H9 (cell line): Measurements from ENCODE around the gene PLOD1. TPM values are rescaled to one million over a fixed set of nuclear protein-coding genes. Genes with fewer than 3 reads are reported as not detected.

Experiments
- DNase-seq: peaks from one replicate; pipeline ENCODE4 v3.0.0-alpha.2; 2017
- H2AFZ ChIP-seq: one replicate; pipeline ENCODE4 v1.6.1; 2013; ENCODE audit warnings: mild to moderate bottlenecking, low read length, control low read depth, moderate library complexity
- H2AK5ac ChIP-seq: 2 replicates; pipeline ENCODE4 v1.6.1; 2013; ENCODE audit warnings: low read length, control low read depth, mixed read lengths; ENCODE audit not compliant: insufficient read length
- H2BK120ac ChIP-seq: one replicate; pipeline ENCODE4 v1.6.1; 2013; ENCODE audit warnings: low read depth, mild to moderate bottlenecking, low read length, control low read depth, inconsistent platforms; ENCODE audit not compliant: poor library complexity, severe bottlenecking
- H2BK12ac ChIP-seq: 2 replicates; pipeline ENCODE4 v1.6.1; 2013; ENCODE audit warnings: low read length, control low read depth, mixed read lengths, low read depth; ENCODE audit not compliant: insufficient read length
- H2BK15ac ChIP-seq: 2 replicates; pipeline ENCODE4 v1.6.1; 2013; ENCODE audit warnings: low read depth, low read length, control low read depth
- H2BK20ac ChIP-seq: one replicate; pipeline ENCODE4 v1.6.1; 2013; ENCODE audit warnings: low read depth, mild to moderate bottlenecking, low read length, control low read depth, inconsistent platforms; ENCODE audit not compliant: poor library complexity, severe bottlenecking
- H2BK5ac ChIP-seq: 2 replicates; pipeline ENCODE4 v1.6.1; 2013; ENCODE audit warnings: low read length, control low read depth, mixed read lengths; ENCODE audit not compliant: insufficient read length
- H3K14ac ChIP-seq: 2 replicates; pipeline ENCODE4 v1.6.1; 2013; ENCODE audit warnings: low read length, control low read depth; ENCODE audit not compliant: insufficient read depth
- H3K18ac ChIP-seq: 2 replicates; pipeline ENCODE4 v1.6.1; 2013; ENCODE audit warnings: low read depth, mild to moderate bottlenecking, mixed read lengths, low read length, control low read depth; ENCODE audit not compliant: insufficient read length
- H3K23ac ChIP-seq: 2 replicates; pipeline ENCODE4 v1.6.1; 2013; ENCODE audit warnings: low read length, control low read depth, mixed read lengths, low read depth; ENCODE audit not compliant: insufficient read length
- H3K23me2 ChIP-seq: 2 replicates; pipeline ENCODE4 v1.6.1; 2013; ENCODE audit warnings: low read depth, mild to moderate bottlenecking, mixed read lengths, low read length, control low read depth; ENCODE audit not compliant: insufficient read length, poor library complexity, severe bottlenecking
- H3K27ac ChIP-seq: 2 replicates; pipeline ENCODE4 v1.5.1; 2013; ENCODE audit warnings: low read length, control low read depth, mixed read lengths, low read depth; ENCODE audit not compliant: insufficient read length
- H3K27me3 ChIP-seq: 2 replicates; pipeline ENCODE4 v1.6.1; 2013; ENCODE audit warnings: low read length, control low read depth, inconsistent platforms; ENCODE audit not compliant: insufficient read depth
- H3K4ac ChIP-seq: 2 replicates; pipeline ENCODE4 v1.6.1; 2013; ENCODE audit warnings: low read depth, mild to moderate bottlenecking, control low read depth, inconsistent platforms, low read length, moderate library complexity
- H3K4me1 ChIP-seq: 2 replicates; pipeline ENCODE4 v1.6.1; 2013; ENCODE audit warnings: low read length, control low read depth, inconsistent platforms; ENCODE audit not compliant: insufficient read depth
- H3K4me2 ChIP-seq: 2 replicates; pipeline ENCODE4 v1.6.1; 2013; ENCODE audit warnings: low read length, control low read depth, mixed read lengths; ENCODE audit not compliant: insufficient read length, insufficient read depth
- H3K56ac ChIP-seq: 2 replicates; pipeline ENCODE4 v1.6.1; 2013; ENCODE audit warnings: low read depth, mild to moderate bottlenecking, mixed read lengths, low read length, control low read depth; ENCODE audit not compliant: insufficient read length
- H3K79me1 ChIP-seq: 2 replicates; pipeline ENCODE4 v1.6.1; 2013; ENCODE audit warnings: low read depth, mild to moderate bottlenecking, moderate library complexity, low read length, control low read depth, inconsistent platforms; ENCODE audit not compliant: insufficient read depth, poor library complexity, severe bottlenecking
- H3K79me2 ChIP-seq: 2 replicates; pipeline ENCODE4 v1.6.1; 2013; ENCODE audit warnings: low read length, control low read depth, inconsistent platforms; ENCODE audit not compliant: insufficient read depth
- H3K9ac ChIP-seq: 2 replicates; pipeline ENCODE4 v1.6.1; 2013; ENCODE audit warnings: low read length, control low read depth, mixed read lengths; ENCODE audit not compliant: insufficient read length; ENCODE audit errors: extremely low read depth
- H3K9me3 ChIP-seq: one replicate; pipeline ENCODE4 v1.6.1; 2013; ENCODE audit warnings: low read depth, low read length, inconsistent platforms; ENCODE audit not compliant: control insufficient read depth
- H3T11ph ChIP-seq: one replicate; pipeline ENCODE4 v1.6.1; 2013; ENCODE audit warnings: mild to moderate bottlenecking, low read length, control low read depth, inconsistent platforms
- H4K20me1 ChIP-seq: one replicate; pipeline ENCODE4 v1.6.1; 2013; ENCODE audit not compliant: control insufficient read depth, insufficient read length, insufficient read depth
- H4K5ac ChIP-seq: 2 replicates; pipeline ENCODE4 v1.6.1; 2013; ENCODE audit warnings: low read depth, mild to moderate bottlenecking, mixed read lengths, low read length, control low read depth; ENCODE audit not compliant: insufficient read length
- H4K8ac ChIP-seq: replicated peaks from 2 replicates; pipeline ENCODE4 v1.6.1; 2013; ENCODE audit warnings: low read length, control low read depth, mixed read lengths, low read depth; ENCODE audit not compliant: insufficient read length
- H4K91ac ChIP-seq: 2 replicates; pipeline ENCODE4 v1.6.1; 2013; ENCODE audit warnings: low read depth, mild to moderate bottlenecking, moderate library complexity, mixed read lengths, low read length, control low read depth; ENCODE audit not compliant: insufficient read length
- H3K27ac Mint-ChIP-seq, 3 experiments: 2 replicates in 2 of 3; 3 replicates in 1 of 3; pipeline ENCODE4 v1.8.0; 2020 to 2021; ENCODE audit warnings: mixed read lengths in 3 of 3, mild to moderate bottlenecking in 1 of 3, moderate library complexity in 1 of 3
- H3K27me3 Mint-ChIP-seq: 2 replicates; pipeline ENCODE4 v1.8.0; 2021; ENCODE audit warnings: low read depth, mild to moderate bottlenecking, moderate library complexity, mixed read lengths
- H3K36me3 Mint-ChIP-seq, 3 experiments: 2 replicates in 2 of 3; 3 replicates in 1 of 3; pipeline ENCODE4 v1.8.0; 2020 to 2021; ENCODE audit warnings: low read depth in 3 of 3, mixed read lengths in 3 of 3; ENCODE audit not compliant: insufficient read depth in 1 of 3
- H3K4me1 Mint-ChIP-seq, 2 experiments: 2 replicates each; pipeline ENCODE4 v1.8.0; 2020; ENCODE audit warnings: mixed read lengths in 2 of 2
- H3K4me3 Mint-ChIP-seq, 2 experiments: 2 replicates in 1 of 2; 3 replicates in 1 of 2; pipeline ENCODE4 v1.8.0; 2020 to 2021; ENCODE audit warnings: mild to moderate bottlenecking in 2 of 2, mixed read lengths in 2 of 2, moderate library complexity in 1 of 2
- H3K9me3 Mint-ChIP-seq, 2 experiments: 2 replicates in 1 of 2; 3 replicates in 1 of 2; pipeline ENCODE4 v1.8.0; 2020; ENCODE audit warnings: mild to moderate bottlenecking in 2 of 2, mixed read lengths in 2 of 2, moderate library complexity in 1 of 2
- WGBS: extraction: QIAGEN DNeasy Blood & Tissue Kit; methylation state at CpG from one replicate; pipeline ENCODE4 v1.1.7; 2013; ENCODE audit warnings: missing lambda C conversion rate, low lambda C conversion rate, mixed read lengths; ENCODE audit not compliant: insufficient read length; ENCODE audit errors: extremely low coverage; 5-methylcytosine and 5-hydroxymethylcytosine counted together
- total RNA-seq: library from RNA; stranded (reverse); gene quantifications from 2 replicates; pipeline ENCODE4 v1.2.1, GENCODE V29; 2021
- TF ChIP-seq, protein P1 (sequence below): fragments of 200-600 bp; sonication (generic); conservative IDR thresholded peaks from 3 replicates; pipeline ENCODE4 v1.8.0; 2021; ENCODE audit warnings: antibody characterized with exemption, mild to moderate bottlenecking

The PLOD1 gene
- total RNA-seq, 1 experiment from 2014 or later = 57.0 TPM

GRCh38 chr1:11929849-11930248 is 4.7 kb upstream of the PLOD1 start:
- H3K4me2 ChIP-seq = no peak overlapping the region
- no peak overlapping the region for H2BK12ac ChIP-seq
- H3K23ac ChIP-seq = no peak overlapping the region
- H3K27ac Mint-ChIP-seq = no peak overlapping the region
- no peak overlapping the region for H4K5ac ChIP-seq
- H2AK5ac ChIP-seq = no peak overlapping the region
- no peaks in the 10 kb centered on the region; a peak in 2 of 5 replicates for H3K9me3 Mint-ChIP-seq
- no peaks in the 10 kb centered on the region for H3K27me3 ChIP-seq
- peaks cover 2% of the 10 kb centered on the region; the same call in 1 of the 2 replicates for H3K4me1 ChIP-seq
- no peak overlapping the region for H4K91ac ChIP-seq
- H3K4me1 Mint-ChIP-seq = peaks cover 17 to 28% of the 10 kb centered on the region in 2 experiments
- no peak overlapping the region for H2BK20ac ChIP-seq
- peaks cover 9% of the 10 kb centered on the region for H3K23me2 ChIP-seq
- H2BK15ac ChIP-seq = no peak overlapping the region
- WGBS = no CpG with 5 or more reads among the region's 5 CpGs
- H3K9me3 ChIP-seq = no peaks in the 10 kb centered on the region
- H3K18ac ChIP-seq = no peak overlapping the region
- DNase-seq = no peak
- TF ChIP-seq, protein P1, sequence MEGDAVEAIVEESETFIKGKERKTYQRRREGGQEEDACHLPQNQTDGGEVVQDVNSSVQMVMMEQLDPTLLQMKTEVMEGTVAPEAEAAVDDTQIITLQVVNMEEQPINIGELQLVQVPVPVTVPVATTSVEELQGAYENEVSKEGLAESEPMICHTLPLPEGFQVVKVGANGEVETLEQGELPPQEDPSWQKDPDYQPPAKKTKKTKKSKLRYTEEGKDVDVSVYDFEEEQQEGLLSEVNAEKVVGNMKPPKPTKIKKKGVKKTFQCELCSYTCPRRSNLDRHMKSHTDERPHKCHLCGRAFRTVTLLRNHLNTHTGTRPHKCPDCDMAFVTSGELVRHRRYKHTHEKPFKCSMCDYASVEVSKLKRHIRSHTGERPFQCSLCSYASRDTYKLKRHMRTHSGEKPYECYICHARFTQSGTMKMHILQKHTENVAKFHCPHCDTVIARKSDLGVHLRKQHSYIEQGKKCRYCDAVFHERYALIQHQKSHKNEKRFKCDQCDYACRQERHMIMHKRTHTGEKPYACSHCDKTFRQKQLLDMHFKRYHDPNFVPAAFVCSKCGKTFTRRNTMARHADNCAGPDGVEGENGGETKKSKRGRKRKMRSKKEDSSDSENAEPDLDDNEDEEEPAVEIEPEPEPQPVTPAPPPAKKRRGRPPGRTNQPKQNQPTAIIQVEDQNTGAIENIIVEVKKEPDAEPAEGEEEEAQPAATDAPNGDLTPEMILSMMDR = no peak
- no peak overlapping the region for H3K9ac ChIP-seq
- no peak overlapping the region for H3K4ac ChIP-seq
- no peak overlapping the region for H4K8ac ChIP-seq
- H4K20me1 ChIP-seq = peaks cover 2% of the 10 kb centered on the region
- no peak overlapping the region for H2BK5ac ChIP-seq
- no peak overlapping the region for H3K14ac ChIP-seq
- H3T11ph ChIP-seq = no peak overlapping the region
- no peak overlapping the region for H2BK120ac ChIP-seq
- peaks cover 1% of the 10 kb centered on the region for H3K79me1 ChIP-seq
- no peak overlapping the region for H3K56ac ChIP-seq
- no peaks in the 10 kb centered on the region; the same call in 1 of the 2 replicates for H3K27me3 Mint-ChIP-seq
- H3K4me3 Mint-ChIP-seq = no peak overlapping the region
- H2AFZ ChIP-seq = no peak overlapping the region
- H3K27ac ChIP-seq = no peak overlapping the region
- H3K36me3 Mint-ChIP-seq = peaks cover 0 to 4% (median 2%) of the 10 kb centered on the region in 3 experiments; a peak in 3 of 7 replicates
- peaks cover 1% of the 10 kb centered on the region; the same call in 1 of the 2 replicates for H3K79me2 ChIP-seq
